Measurements from ENCODE around the gene PTPRN2.
"Not testable (repeated sequence)": the region's sequence is repeated elsewhere in the genome, so short reads cannot be mapped to it uniquely, and the experiment has no call there.

PTPRN2 gene

GRCh38 chr7:158516524-158516923, 71.1 kb downstream of the PTPRN2 start:
- DNase-seq (ENCODE audit: low spot score) = no peak

GRCh38 chr7:158512869-158513268, 74.8 kb downstream of the PTPRN2 start:
- DNase-seq (ENCODE audit: low spot score) = no peak

- no peak for DNase-seq (ENCODE audit: low spot score)
These were observed 75.6 kb downstream of the PTPRN2 start for GRCh38 chr7:158512042-158512441.

GRCh38 chr7:158508802-158509385, 78.7 kb downstream of the PTPRN2 start:
- DNase-seq (ENCODE audit: low spot score) = no peak

- DNase-seq (ENCODE audit: low spot score) = not testable (repeated sequence)
These were observed 79.3 kb downstream of the PTPRN2 start for GRCh38 chr7:158508321-158508720.

- no peak for DNase-seq (ENCODE audit: low spot score)
These were observed 79.7 kb downstream of the PTPRN2 start for GRCh38 chr7:158507917-158508316.

- DNase-seq (ENCODE audit: low spot score) = not testable (repeated sequence)
These were observed 80.4 kb downstream of the PTPRN2 start for GRCh38 chr7:158507175-158507574.

- no peak for DNase-seq (ENCODE audit: low spot score)
These were observed 81.0 kb downstream of the PTPRN2 start for GRCh38 chr7:158506626-158507025.

- DNase-seq (ENCODE audit: low spot score) = no peak
These were observed 81.9 kb downstream of the PTPRN2 start for GRCh38 chr7:158505683-158506082.

- no peak for DNase-seq (ENCODE audit: low spot score)
These were observed 85.4 kb downstream of the PTPRN2 start for GRCh38 chr7:158502068-158502750.

- DNase-seq (ENCODE audit: low spot score) = no peak
These were observed 86.1 kb downstream of the PTPRN2 start for GRCh38 chr7:158501393-158502067.

GRCh38 chr7:158500651-158501052, 87.0 kb downstream of the PTPRN2 start:
- peak; percentile 57 for DNase-seq (ENCODE audit: low spot score)

GRCh38 chr7:158499082-158499455, 88.6 kb downstream of the PTPRN2 start:
- no peak for DNase-seq (ENCODE audit: low spot score)

GRCh38 chr7:158498443-158499081, 89.1 kb downstream of the PTPRN2 start:
- DNase-seq (ENCODE audit: low spot score) = no peak

GRCh38 chr7:158497627-158498026, 90.0 kb downstream of the PTPRN2 start:
- DNase-seq (ENCODE audit: low spot score) = no peak

GRCh38 chr7:158495786-158496185, 91.8 kb downstream of the PTPRN2 start:
- peak; percentile 69 for DNase-seq (ENCODE audit: low spot score)

GRCh38 chr7:158495216-158495615, 92.4 kb downstream of the PTPRN2 start:
- no peak for DNase-seq (ENCODE audit: low spot score)

- DNase-seq (ENCODE audit: low spot score) = no peak
These were observed 93.0 kb downstream of the PTPRN2 start for GRCh38 chr7:158494643-158495042.

GRCh38 chr7:158494162-158494586, 93.4 kb downstream of the PTPRN2 start:
- no peak for DNase-seq (ENCODE audit: low spot score)

- no peak for DNase-seq (ENCODE audit: low spot score)
These were observed 95.3 kb downstream of the PTPRN2 start for GRCh38 chr7:158492367-158492764.

- DNase-seq (ENCODE audit: low spot score) = no peak
These were observed 96.5 kb downstream of the PTPRN2 start for GRCh38 chr7:158491094-158491493.

- no peak for DNase-seq (ENCODE audit: low spot score)
These were observed 97.3 kb downstream of the PTPRN2 start for GRCh38 chr7:158490171-158490782.
